NCI-H1694 treated with DMSO at 0.1 percent for 48 hours (cell line): ENCODE measurements around the gene RCOR3.
A peak's percentile ranks its signal among the peaks of the same experiment; 100 is the strongest.
"Not testable (repeated sequence)": the region's sequence is repeated elsewhere in the genome, so short reads cannot be mapped to it uniquely, and the experiment has no call there.

Source experiments
- DNase-seq: peaks from one replicate; lab custom pipeline; 2025; lab: John Stamatoyannopoulos, UW

Gene RCOR3

DNA sequence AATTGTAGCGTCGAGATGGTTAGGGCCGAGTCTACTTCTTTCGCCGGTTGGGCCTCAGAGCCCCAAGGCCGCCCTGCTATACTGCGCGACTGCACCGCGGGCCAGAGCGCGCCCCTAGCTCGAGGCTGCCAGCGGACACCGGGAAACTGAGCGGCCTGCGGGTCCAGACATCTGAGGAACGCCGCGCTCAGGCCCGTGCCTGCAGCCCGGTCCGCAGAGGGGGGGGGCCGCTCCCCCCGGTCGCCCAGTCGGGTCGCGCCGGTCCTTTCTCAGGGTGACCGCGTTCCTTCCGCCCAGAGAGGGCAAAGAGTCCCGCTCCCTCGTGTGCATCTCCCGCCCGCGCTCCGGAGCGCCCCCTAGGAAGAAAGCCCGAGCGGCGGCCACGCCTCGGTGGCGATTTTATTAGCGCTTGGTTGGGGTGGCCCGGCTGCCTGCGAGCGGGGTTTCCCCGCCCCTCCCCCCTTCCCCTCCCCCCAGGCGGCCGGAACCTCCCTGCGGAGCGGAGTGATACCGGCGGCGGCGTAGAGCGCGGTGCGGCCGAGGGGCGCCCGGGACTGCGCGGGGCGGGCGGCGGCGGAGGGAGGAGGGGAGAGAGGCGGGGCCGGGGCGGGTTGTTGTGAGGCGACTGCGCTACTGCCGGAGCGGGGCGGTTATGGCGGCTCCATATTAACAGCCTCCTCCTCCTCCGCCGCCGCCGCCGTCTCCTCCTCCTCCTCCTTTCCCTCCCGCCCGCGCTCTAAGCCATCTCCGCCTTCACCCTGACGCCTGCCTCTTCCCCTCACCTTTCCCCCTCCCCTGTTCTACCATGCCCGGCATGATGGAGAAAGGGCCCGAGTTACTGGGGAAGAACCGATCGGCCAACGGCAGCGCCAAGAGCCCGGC, at the start of gene RCOR3:
RCOR3 (plus strand) TSS at position 611 of the 882 bp plus-strand sequence; CDS start at position 806, 195 bp downstream.
- peak; percentile 97 for DNase-seq

DNA sequence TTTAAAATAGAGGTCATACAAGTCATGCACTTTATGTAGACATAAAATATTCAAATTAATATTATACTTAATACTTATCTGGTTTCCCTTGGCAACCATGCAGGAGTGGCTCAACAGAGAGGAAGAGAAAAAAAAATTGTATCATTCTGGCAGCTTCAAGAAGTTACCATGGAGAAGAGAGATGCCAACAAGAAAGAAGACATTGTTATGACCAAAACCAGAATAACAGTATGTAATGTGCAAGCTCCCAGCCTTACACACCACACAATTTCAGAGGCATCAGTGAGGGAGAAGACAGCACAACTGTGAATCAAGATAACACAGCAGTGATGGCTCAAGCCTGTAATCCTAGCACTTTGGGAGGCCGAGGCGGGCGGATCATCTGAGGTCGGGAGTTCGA, 49.1 kb upstream of the RCOR3 start:
- DNase-seq, result no peak

DNA sequence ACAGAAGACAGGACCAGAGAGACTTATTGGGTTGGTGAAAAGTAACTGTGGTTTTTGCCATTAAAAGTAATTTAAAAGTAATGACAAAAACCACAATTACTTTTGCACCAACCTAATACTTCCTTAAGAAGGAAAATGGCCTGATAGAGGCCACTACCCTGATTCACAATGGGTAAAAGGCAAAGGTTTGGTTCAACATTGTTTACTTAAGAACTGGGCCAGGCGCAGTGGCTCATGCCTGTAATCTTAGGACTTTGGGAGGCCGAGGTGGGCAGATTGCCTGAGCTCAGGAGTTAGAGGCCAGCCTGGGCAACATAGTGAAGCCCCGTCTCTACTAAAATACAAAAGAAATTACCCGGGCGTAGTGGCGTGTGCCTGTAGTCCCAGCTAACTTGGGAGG, 48.2 kb upstream of the RCOR3 start:
- DNase-seq, result no peak

DNA sequence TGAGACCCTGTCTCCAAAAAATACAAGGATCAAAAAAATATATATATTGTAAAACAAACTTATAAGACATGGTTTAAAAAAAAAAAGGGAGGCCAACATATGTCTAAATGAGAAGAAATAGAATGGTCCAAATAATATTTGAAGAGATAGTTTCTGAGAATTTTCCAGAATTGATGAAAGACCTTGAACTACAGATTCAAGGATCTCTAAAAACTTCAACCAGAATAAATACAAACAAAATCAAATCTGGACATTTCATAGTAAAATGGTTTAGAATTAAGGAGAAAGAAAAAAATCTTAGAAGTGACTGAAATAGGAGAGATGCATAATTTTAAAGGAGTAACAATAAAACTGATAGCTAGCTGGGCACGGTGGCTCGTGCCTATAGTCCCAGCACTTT, 45.5 kb upstream of the RCOR3 start:
- no peak for DNase-seq

DNA sequence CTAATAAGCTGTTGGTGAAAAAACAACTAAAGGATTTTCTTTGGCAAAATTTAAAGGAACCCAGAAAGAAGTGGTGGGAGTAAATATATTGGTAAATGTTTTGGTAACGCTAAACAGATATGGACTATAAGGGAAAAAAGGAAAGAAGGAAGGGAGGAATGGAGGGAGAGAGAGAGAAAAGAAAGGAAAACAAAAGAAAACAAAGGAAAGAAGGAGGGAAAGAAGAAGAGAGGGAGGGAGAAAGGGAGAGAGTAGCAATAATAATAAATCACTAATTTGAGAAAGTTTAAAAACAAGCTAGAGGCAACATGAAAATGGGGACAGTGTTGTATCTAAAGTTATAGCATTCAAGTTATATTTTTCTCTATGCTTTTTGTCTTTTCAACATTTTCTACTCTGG, 43.6 kb upstream of the RCOR3 start:
- no peak for DNase-seq

DNA sequence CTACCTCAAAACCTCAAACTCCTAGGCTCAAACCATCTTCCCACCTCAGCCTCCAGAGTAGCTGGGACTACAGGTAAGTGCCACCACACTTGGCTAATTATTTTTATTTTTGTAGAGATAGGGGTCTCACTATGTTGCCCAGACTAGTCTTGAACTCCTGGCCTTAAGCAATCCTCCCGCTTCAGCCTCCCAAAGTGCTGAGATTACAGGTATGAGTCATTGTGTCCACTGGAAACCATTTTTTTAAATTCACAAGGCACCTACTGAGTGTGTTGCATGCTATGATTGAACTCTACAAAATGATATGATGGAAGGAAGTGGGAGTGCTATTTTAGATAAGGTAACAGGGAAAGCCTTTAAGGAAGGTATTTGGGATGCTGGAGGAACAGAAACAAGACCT, 41.8 kb upstream of the RCOR3 start:
- no peak for DNase-seq

DNA sequence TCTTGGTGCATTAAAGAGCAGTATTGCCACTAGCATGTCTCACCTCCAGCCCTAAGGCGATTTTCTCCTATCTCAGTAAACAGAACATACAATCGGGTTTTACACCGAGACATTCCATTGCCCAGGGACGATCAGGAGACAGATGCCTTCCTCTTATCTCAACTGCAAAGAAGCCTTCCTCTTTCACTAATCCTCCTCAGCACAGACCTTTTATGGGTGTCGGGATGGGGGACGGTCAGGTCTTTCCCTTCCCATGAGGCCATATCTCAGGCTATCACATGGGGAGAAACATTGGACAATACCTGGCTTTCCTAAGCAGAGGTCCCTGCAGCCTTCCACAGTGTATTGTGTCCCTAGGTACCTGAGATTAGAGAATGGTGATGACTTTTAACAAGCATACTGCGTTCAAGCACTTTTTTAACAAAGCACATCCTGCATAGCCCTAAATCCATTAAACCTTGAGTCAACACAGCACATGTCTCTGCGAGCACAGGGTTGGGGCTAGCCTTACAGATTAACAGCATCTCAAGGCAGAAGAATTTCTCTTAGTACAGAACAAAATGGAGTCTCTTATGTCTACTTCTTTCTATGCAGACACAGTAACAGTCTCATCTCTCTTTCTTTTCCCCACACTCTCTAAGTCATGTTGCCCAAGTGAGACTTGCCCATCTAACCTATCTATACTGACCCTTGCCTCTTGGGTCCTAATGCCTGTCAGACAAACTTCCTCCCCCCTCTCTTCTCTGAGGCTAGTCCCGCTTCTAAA, 36.5 kb upstream of the RCOR3 start:
- DNase-seq, result not testable (repeated sequence)

DNA sequence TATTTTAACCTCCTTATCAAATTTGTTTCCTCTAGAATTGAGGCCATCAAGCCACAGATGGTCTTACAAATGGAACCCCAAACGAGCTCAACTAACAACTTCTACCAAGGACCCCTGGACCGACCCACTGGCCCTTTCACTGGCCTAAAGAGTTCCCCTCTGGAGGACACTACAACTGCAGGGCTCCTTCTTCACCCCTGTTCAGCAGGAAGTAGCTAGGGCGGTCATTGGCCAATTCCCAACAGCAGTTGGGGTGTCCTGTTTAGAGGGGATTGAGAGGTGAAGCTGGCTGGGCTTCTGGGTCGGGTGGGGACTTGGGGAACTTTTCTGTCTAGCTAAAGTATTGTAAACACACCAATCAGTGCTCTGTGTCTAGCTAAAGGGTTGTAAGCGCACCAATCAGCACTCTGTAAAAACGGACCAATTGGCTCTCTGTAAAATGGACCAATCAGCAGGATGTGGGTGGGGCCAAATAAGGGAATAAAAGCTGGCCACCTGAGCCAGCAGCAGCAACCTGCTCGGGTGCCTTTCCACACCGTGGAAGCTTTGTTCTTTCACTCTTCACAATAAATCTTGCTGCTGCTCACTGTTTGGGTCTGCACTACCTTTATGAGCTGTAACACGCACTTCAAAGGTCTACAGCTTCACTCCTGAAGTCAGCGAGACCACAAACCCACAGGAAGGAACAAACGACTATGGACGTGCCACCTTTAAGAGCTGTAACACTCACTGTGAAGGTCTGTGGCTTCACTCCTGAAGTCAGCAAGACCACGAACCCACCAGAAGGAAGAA, 30.4 kb upstream of the RCOR3 start:
- DNase-seq, result not testable (repeated sequence)

DNA sequence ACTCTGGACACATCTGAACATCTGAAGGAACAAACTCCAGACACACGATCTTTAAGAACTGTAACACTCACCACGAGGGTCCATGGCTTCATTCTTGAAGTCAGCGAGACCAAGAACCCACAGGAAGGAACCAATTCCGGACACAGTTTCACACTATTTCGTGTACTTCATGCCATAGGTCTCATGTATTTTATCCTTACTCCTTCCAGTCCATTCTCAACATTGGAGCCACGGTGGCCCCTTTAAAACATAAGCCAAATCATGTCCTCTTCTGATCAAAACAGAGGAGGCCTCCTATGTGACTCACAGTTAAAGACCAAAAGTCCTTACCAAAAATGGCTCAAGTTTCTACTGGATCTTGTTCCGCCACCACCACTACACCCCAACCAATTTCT, 29.8 kb upstream of the RCOR3 start:
- no peak for DNase-seq

DNA sequence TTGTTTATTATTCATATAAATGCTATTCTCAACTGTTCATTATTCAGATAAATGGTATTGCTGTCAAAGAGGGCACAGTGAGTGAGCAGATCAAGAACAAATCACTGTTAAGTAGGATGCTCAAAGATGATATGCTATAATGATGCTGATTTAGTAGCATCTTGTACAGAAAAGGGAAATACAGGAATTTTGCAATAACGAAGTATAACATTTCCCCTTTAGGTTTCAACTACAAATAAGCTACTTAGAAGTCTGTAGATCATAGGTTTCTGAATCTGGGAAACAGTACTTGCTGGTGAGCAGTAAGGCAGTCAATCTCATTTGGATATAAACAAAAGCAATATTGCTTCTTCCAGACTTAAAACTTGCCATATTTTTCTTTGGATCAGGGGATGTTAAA, 27.3 kb upstream of the RCOR3 start:
- no peak for DNase-seq

DNA sequence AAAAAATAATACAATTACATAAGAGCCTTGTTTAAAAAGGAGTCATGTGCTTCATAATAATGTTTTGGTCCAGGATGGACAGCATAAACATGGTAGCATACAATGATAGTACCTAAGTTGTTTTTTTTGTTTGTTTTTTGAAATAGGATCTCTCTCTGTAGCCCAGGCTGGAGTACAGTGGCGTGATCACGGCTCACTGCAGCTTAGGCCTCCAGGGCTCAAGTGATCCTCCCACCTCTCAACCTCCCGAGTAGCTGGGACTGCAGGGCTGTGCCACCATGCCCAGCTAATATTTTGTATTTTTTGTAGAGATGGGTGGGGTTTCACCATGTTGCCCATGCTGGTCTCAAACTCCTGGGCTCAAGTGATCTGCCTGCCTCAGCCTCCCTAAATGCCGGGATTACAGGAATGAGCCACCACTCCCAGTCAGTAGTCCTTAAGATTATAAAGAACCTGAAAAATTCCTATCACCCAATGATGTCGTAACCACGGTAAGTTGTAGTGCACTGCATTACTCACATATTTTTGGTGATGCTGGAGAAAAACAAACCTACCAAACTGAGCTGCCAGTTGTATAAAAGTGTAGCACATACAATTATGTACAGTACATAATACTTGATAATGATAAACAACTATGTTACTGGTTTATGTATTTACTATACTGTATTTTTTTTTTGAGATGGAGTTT, 22.4 kb upstream of the RCOR3 start:
- DNase-seq, result no peak

DNA sequence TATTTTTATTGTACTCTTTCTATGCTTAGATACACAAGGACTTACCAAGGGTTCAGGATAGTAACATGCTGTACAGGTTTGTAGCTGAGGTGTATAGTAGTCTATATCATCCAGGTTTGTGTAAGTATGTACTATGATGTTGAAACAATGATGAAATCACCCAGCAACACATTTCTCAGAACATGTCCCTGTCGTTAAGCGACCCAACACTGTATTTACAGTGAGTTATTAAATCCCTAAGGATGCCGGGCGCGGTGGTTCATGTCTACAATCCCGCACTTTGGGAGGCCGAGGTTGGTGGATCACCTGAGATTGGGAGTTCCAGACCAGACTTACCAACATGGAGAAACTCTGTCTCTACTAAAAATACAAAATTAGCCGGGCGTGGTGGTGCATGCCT, 21.6 kb upstream of the RCOR3 start:
- DNase-seq, result no peak

DNA sequence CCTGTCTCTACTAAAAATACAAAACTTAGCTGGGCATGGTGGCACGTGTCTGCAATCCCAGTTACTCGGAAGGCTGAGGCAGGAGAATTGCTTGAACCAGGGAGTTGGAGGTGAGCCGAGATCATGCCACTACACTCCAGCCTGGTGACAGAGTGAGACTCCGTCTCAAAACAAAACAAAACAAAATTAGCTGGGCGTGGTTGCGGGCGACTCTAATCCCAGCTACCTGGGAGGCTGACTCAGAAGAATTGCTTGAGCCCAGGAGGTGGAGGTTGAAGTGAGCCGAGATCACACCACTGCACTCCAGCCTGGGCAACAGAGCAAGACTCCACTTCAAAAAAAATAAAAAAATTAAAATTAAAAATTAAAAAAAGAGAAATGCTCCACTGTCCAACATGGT, 18.6 kb upstream of the RCOR3 start:
- not testable (repeated sequence) for DNase-seq

DNA sequence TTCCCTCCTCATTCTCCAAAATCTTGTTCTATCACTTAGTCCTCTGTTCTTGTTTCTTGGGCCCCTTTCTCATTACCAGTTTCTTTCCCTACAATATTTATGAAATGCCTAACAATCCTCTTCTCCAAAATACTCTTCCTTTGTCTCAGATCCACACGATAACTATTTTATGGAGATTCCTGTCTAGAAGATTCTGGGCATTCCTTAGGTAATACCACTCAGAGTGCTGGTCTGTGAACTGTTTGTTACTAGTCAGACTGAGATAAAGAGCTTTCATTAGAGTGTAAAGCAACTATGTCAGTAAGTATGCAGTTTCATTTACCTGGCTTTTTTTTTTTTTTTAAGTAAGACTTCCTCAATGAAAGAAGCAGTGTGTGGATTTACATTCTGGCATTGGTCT, 18.1 kb upstream of the RCOR3 start:
- no peak for DNase-seq

DNA sequence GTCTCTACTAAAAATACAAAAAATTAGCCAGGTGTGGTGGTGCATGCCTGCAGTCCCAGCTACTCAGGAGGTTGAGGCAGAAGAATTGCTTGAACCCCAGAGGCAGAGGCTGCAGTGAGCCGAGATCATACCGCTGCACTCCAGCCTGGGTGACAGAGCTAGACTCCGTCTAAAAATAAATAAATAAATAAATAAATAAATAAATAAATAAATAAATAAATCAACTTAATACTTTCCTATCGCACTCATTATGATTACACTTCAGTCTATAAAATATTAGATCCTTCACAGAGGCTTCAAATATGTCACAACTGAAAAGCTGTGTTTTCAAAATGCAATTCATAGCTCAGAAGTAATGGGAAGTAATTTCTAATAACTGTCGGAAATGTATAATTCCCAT, 15.5 kb upstream of the RCOR3 start:
- DNase-seq, result not testable (repeated sequence)

DNA sequence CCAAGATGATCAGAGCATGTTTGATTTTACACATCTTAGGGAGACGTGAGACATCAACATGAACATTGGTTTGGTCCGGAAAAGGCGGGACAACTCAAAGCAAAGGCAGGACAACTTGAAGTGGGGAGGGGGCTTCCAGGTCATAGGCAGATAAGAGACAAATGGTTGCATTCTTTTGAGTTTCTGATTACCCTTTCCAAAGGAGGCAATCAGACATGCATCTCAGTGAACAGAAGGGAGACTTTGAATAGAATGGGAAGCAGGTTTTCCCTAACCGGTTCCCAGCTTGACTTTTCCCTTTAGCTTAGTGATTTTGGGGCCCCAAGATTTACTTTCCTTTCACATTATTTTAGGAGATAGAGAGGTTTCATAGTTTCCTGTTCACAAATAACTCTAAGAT, 12.6 kb upstream of the RCOR3 start:
- DNase-seq, result not testable (repeated sequence)

DNA sequence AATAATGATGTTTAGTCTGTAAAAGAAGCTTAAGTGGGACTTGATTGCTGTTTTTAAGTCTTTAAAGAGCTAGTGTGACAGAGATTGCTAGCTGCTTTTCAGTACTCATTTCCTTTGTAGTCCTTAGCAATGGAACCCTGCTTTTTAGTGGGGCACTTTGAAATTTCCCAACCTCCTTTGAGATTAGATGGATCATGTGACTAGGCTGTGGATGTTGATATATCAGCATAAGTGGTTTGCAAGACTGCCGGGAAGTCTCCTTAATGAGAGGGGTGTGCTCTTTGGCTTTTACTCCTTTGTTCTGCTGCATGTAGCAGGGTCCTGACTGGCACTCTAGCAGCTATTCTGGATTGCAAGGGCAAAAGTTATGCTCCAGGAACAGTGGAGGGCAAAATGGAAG, 11.2 kb upstream of the RCOR3 start:
- no peak for DNase-seq

DNA sequence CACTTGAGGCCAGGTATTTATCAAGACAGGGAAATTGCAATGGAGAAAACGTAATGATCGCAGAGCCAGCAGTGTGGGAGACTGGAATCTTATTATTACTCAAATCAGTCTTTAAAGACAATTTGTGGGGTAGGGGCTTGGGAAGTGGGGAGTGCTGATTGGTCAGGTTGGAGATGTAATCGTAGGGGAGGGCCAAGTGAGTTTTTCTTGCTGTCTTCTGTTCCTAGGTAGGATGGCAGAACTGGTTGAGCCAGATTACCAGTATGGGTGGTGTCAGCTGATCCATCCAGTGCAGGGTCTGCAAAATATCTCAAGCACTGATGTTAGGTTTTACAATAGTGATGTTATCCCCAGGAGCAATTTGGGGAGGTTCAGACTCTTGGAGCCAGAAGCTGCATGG, 9.6 kb upstream of the RCOR3 start:
- DNase-seq, result not testable (repeated sequence)

DNA sequence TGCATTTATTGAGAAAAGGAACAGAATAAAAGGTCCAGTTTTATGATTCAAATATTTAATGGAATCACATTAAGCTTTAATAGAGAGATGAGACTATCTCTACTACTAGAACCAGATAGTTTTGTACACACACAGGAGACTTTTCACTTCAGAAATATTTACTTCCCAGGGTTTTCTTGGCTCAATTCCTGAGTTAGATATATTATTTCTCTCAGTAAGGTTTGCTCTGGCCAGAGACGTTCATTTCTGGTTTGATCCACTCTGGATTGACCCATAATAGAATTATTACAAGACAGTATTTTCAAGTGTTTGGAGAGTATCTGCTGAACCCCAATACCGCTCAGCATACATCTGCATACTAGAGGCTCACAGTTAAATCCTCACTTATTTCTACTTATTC, 1.3 kb upstream of the RCOR3 start:
- DNase-seq, result no peak

DNA sequence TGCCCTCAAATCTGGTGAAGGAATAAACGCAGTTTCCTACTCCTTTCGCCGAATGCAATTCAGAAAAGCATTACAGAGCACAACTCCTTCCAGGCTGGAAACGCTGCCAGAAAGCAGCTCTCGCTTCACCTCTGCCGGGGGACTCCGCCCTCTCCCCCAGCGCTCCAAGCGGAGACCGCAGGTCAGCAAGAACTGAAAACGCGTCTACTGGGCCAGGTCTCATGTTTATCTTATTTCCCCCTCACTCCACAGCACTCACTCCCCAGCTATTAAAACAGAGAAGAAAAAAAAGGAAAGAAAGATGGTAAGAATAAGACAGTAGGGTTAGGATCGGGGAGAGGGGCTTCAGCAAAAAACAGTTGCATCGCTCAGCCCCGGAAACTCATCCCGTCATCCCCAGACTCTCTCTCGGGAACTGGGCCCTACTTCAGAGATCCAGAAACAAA, 833 bp upstream of the RCOR3 start:
- DNase-seq, result peak; percentile 75

DNA sequence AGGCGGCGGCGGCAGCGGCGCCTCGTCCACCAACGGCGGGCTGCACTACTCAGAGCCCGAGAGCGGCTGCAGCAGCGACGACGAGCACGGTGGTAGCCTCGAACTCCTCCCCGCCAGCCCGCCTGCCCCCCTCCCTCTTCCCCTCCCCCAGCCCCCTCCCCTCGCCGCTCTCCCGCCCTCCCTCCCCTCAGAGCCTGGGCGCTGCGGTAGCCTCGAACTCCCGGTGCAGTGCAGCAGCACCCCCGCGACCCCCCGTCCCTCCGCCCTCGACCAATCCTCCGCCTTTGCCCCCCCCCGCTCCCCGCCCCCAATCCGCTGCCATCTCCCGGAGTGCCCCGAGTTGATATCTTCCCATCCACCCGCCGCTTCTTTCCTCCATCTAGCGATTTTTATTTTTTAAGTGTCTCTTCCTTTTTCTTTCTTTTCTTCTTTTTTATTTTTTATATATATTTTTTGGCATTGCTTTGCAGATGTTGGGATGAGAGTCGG, 516 bp downstream of the RCOR3 start:
- peak; percentile 66 for DNase-seq
